ENCODE results near the gene TMEM132C.

TMEM132C gene

DNA sequence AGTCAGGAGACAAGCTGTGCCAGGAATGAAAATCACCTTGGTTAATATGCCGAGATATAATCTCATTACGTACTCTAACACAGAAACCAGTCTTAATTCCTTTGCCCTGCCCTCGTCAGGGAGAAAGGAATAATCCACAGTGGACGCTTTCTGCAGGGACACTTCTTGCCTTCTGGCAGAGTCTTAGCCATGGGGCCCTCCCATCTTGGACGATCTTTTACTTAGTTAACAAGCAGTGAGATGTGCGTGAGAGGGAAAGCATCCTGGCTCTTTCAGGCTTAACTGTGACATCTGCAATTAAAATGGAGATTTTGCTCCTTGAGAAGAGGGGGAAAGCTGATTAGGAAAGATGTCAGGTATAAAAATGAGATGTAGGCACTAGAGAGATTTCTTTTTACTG, 246.4 kb downstream of the TMEM132C start:
- Histone ChIP-seq H3K4me3 (ENCODE audit: low read depth, low read length) (no peak overlapping the region), H3K36me3 (ENCODE audit: control insufficient read depth, insufficient read depth, low read length) (no peaks in the 10 kb centered on the region), H3K9me3 (ENCODE audit: control insufficient read depth, insufficient read depth, low read length) (no peaks in the 10 kb centered on the region), H3K4me1 (ENCODE audit: control insufficient read depth, insufficient read depth, low read length) (peaks cover 3% of the 10 kb centered on the region), H3K27me3 (ENCODE audit: control insufficient read depth, insufficient read depth, low read length) (no peaks in the 10 kb centered on the region), H3K9ac (ENCODE audit: low read depth, low read length) (no peak overlapping the region)

GRCh38 chr12:128513831-128514230, 246.9 kb downstream of the TMEM132C start:
- H3K9me3 ChIP-seq (ENCODE audit: control insufficient read depth, insufficient read depth, low read length), result no peaks in the 10 kb centered on the region
- no peak overlapping the region for H3K9ac ChIP-seq (ENCODE audit: low read depth, low read length)
- H3K27me3 ChIP-seq (ENCODE audit: control insufficient read depth, insufficient read depth, low read length), result no peaks in the 10 kb centered on the region
- no peaks in the 10 kb centered on the region for H3K36me3 ChIP-seq (ENCODE audit: control insufficient read depth, insufficient read depth, low read length)
- peaks cover 2% of the 10 kb centered on the region for H3K4me1 ChIP-seq (ENCODE audit: control insufficient read depth, insufficient read depth, low read length)
- H3K4me3 ChIP-seq (ENCODE audit: low read depth, low read length), result no peak overlapping the region

GRCh38 chr12:128518644-128519043, 251.7 kb downstream of the TMEM132C start:
- H3K27me3 ChIP-seq (ENCODE audit: control insufficient read depth, insufficient read depth, low read length), result no peaks in the 10 kb centered on the region
- H3K9ac ChIP-seq (ENCODE audit: low read depth, low read length), result no peak overlapping the region
- no peak overlapping the region for H3K4me3 ChIP-seq (ENCODE audit: low read depth, low read length)
- no peaks in the 10 kb centered on the region for H3K4me1 ChIP-seq (ENCODE audit: control insufficient read depth, insufficient read depth, low read length)
- peaks cover 2% of the 10 kb centered on the region for H3K9me3 ChIP-seq (ENCODE audit: control insufficient read depth, insufficient read depth, low read length)
- no peaks in the 10 kb centered on the region for H3K36me3 ChIP-seq (ENCODE audit: control insufficient read depth, insufficient read depth, low read length)

- H3K9ac ChIP-seq (ENCODE audit: low read depth, low read length), result no peak overlapping the region
- no peak overlapping the region for H3K4me3 ChIP-seq (ENCODE audit: low read depth, low read length)
- no peaks in the 10 kb centered on the region for H3K4me1 ChIP-seq (ENCODE audit: control insufficient read depth, insufficient read depth, low read length)
- H3K36me3 ChIP-seq (ENCODE audit: control insufficient read depth, insufficient read depth, low read length), result no peaks in the 10 kb centered on the region
- H3K9me3 ChIP-seq (ENCODE audit: control insufficient read depth, insufficient read depth, low read length), result peaks cover 2% of the 10 kb centered on the region
- H3K27me3 ChIP-seq (ENCODE audit: control insufficient read depth, insufficient read depth, low read length), result no peaks in the 10 kb centered on the region
Measured at GRCh38 chr12:128519426-128519825, 252.5 kb downstream of the TMEM132C start.

- no peaks in the 10 kb centered on the region for H3K4me1 ChIP-seq (ENCODE audit: control insufficient read depth, insufficient read depth, low read length)
- H3K9me3 ChIP-seq (ENCODE audit: control insufficient read depth, insufficient read depth, low read length), result peaks cover 2% of the 10 kb centered on the region
- H3K4me3 ChIP-seq (ENCODE audit: low read depth, low read length), result no peak overlapping the region
- H3K27me3 ChIP-seq (ENCODE audit: control insufficient read depth, insufficient read depth, low read length), result no peaks in the 10 kb centered on the region
- no peak overlapping the region for H3K9ac ChIP-seq (ENCODE audit: low read depth, low read length)
- no peaks in the 10 kb centered on the region for H3K36me3 ChIP-seq (ENCODE audit: control insufficient read depth, insufficient read depth, low read length)
Measured at GRCh38 chr12:128521981-128522380, 255.0 kb downstream of the TMEM132C start.

- Histone ChIP-seq H3K9ac (ENCODE audit: low read depth, low read length) (no peak overlapping the region), H3K4me3 (ENCODE audit: low read depth, low read length) (no peak overlapping the region), H3K36me3 (ENCODE audit: control insufficient read depth, insufficient read depth, low read length) (no peaks in the 10 kb centered on the region), H3K4me1 (ENCODE audit: control insufficient read depth, insufficient read depth, low read length) (no peaks in the 10 kb centered on the region), H3K9me3 (ENCODE audit: control insufficient read depth, insufficient read depth, low read length) (peaks cover 2% of the 10 kb centered on the region), H3K27me3 (ENCODE audit: control insufficient read depth, insufficient read depth, low read length) (no peaks in the 10 kb centered on the region)
Measured at GRCh38 chr12:128524439-128524838, 257.5 kb downstream of the TMEM132C start.

DNA sequence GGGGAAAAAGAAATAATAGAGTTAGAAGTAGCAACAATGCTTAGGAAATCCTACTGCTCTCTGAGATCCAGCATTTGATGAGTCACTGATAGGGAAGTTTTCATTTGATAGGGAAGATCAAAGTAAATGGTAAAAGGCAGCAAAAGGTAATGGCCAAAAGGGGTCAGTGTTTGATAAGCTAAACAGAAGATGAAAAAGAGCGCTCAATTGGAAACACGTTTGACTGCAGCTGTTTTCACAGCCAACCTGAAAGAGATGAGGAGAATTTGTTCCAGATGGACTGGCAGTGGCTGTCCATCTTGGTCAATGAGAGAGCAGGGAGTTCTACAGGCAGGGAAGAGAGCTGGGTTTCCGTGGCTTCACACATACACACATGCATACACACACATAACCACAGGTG, 264.2 kb downstream of the TMEM132C start:
- no peaks in the 10 kb centered on the region for H3K36me3 ChIP-seq (ENCODE audit: control insufficient read depth, insufficient read depth, low read length)
- no peaks in the 10 kb centered on the region for H3K9me3 ChIP-seq (ENCODE audit: control insufficient read depth, insufficient read depth, low read length)
- no peaks in the 10 kb centered on the region for H3K27me3 ChIP-seq (ENCODE audit: control insufficient read depth, insufficient read depth, low read length)
- no peak overlapping the region for H3K9ac ChIP-seq (ENCODE audit: low read depth, low read length)
- H3K4me1 ChIP-seq (ENCODE audit: control insufficient read depth, insufficient read depth, low read length), result no peaks in the 10 kb centered on the region
- no peak overlapping the region for H3K4me3 ChIP-seq (ENCODE audit: low read depth, low read length)

- Histone ChIP-seq H3K4me3 (ENCODE audit: low read depth, low read length) (no peak overlapping the region), H3K36me3 (ENCODE audit: control insufficient read depth, insufficient read depth, low read length) (no peaks in the 10 kb centered on the region), H3K9me3 (ENCODE audit: control insufficient read depth, insufficient read depth, low read length) (no peaks in the 10 kb centered on the region), H3K9ac (ENCODE audit: low read depth, low read length) (no peak overlapping the region), H3K27me3 (ENCODE audit: control insufficient read depth, insufficient read depth, low read length) (no peaks in the 10 kb centered on the region), H3K4me1 (ENCODE audit: control insufficient read depth, insufficient read depth, low read length) (no peaks in the 10 kb centered on the region)
Measured at GRCh38 chr12:128534906-128535305, 267.9 kb downstream of the TMEM132C start.

DNA sequence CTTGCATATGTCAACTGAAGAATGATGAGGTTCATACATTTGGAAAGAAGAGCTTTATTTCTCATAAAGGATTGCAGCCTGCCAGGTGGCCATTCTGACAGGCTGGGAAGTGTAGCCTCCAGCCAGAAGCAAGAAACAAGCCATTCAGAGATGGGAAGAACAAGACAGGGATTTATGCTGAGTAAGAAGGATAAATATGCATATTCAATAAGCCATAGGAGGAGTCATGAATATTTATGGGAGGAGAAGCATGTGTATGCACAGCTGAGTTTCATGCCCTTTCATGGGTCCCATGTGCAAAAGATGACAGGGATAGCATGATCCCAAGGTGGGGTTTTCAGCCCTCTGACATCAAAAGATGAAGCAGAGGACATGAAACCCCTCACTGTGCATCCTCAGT, 269.8 kb downstream of the TMEM132C start:
- no peaks in the 10 kb centered on the region for H3K9me3 ChIP-seq (ENCODE audit: control insufficient read depth, insufficient read depth, low read length)
- no peak overlapping the region for H3K9ac ChIP-seq (ENCODE audit: low read depth, low read length)
- no peaks in the 10 kb centered on the region for H3K36me3 ChIP-seq (ENCODE audit: control insufficient read depth, insufficient read depth, low read length)
- no peaks in the 10 kb centered on the region for H3K4me1 ChIP-seq (ENCODE audit: control insufficient read depth, insufficient read depth, low read length)
- H3K4me3 ChIP-seq (ENCODE audit: low read depth, low read length), result no peak overlapping the region
- H3K27me3 ChIP-seq (ENCODE audit: control insufficient read depth, insufficient read depth, low read length), result no peaks in the 10 kb centered on the region

- no peaks in the 10 kb centered on the region for H3K27me3 ChIP-seq (ENCODE audit: control insufficient read depth, insufficient read depth, low read length)
- H3K4me3 ChIP-seq (ENCODE audit: low read depth, low read length), result no peak overlapping the region
- H3K36me3 ChIP-seq (ENCODE audit: control insufficient read depth, insufficient read depth, low read length), result no peaks in the 10 kb centered on the region
- H3K9ac ChIP-seq (ENCODE audit: low read depth, low read length), result no peak overlapping the region
- H3K4me1 ChIP-seq (ENCODE audit: control insufficient read depth, insufficient read depth, low read length), result no peaks in the 10 kb centered on the region
- H3K9me3 ChIP-seq (ENCODE audit: control insufficient read depth, insufficient read depth, low read length), result no peaks in the 10 kb centered on the region
Measured at GRCh38 chr12:128537668-128538067, 270.7 kb downstream of the TMEM132C start.

GRCh38 chr12:128542844-128543243, 275.9 kb downstream of the TMEM132C start:
- Histone ChIP-seq H3K4me3 (ENCODE audit: low read depth, low read length) (no peak overlapping the region), H3K36me3 (ENCODE audit: control insufficient read depth, insufficient read depth, low read length) (no peaks in the 10 kb centered on the region)

GRCh38 chr12:128543460-128543859, 276.5 kb downstream of the TMEM132C start:
- no peaks in the 10 kb centered on the region for H3K9me3 ChIP-seq (ENCODE audit: control insufficient read depth, insufficient read depth, low read length)
- H3K27me3 ChIP-seq (ENCODE audit: control insufficient read depth, insufficient read depth, low read length), result no peaks in the 10 kb centered on the region
- no peaks in the 10 kb centered on the region for H3K36me3 ChIP-seq (ENCODE audit: control insufficient read depth, insufficient read depth, low read length)
- no peak overlapping the region for H3K4me3 ChIP-seq (ENCODE audit: low read depth, low read length)
- no peak overlapping the region for H3K9ac ChIP-seq (ENCODE audit: low read depth, low read length)
- no peaks in the 10 kb centered on the region for H3K4me1 ChIP-seq (ENCODE audit: control insufficient read depth, insufficient read depth, low read length)

More at GRCh38 chr12:128542844-128543243, 275.9 kb downstream of the TMEM132C start:
- Histone ChIP-seq H3K9ac (ENCODE audit: low read depth, low read length) (no peak overlapping the region), H3K9me3 (ENCODE audit: control insufficient read depth, insufficient read depth, low read length) (no peaks in the 10 kb centered on the region), H3K4me1 (ENCODE audit: control insufficient read depth, insufficient read depth, low read length) (no peaks in the 10 kb centered on the region), H3K27me3 (ENCODE audit: control insufficient read depth, insufficient read depth, low read length) (no peaks in the 10 kb centered on the region)

- Histone ChIP-seq H3K9me3 (ENCODE audit: control insufficient read depth, insufficient read depth, low read length) (no peaks in the 10 kb centered on the region), H3K9ac (ENCODE audit: low read depth, low read length) (no peak overlapping the region), H3K4me1 (ENCODE audit: control insufficient read depth, insufficient read depth, low read length) (no peaks in the 10 kb centered on the region), H3K36me3 (ENCODE audit: control insufficient read depth, insufficient read depth, low read length) (no peaks in the 10 kb centered on the region), H3K4me3 (ENCODE audit: low read depth, low read length) (no peak overlapping the region), H3K27me3 (ENCODE audit: control insufficient read depth, insufficient read depth, low read length) (no peaks in the 10 kb centered on the region)
Measured at GRCh38 chr12:128543971-128544370, 277.0 kb downstream of the TMEM132C start.
